NCI-H2171 (cell line): Measurements from ENCODE around the gene CLCNKB.
"Not testable (repeated sequence)": the region's sequence is repeated elsewhere in the genome, so short reads cannot be mapped to it uniquely, and the experiment has no call there.

Experiments used
- DNase-seq: peaks from one replicate; lab custom pipeline; 2025; lab: John Stamatoyannopoulos, UW

CLCNKB gene

DNA sequence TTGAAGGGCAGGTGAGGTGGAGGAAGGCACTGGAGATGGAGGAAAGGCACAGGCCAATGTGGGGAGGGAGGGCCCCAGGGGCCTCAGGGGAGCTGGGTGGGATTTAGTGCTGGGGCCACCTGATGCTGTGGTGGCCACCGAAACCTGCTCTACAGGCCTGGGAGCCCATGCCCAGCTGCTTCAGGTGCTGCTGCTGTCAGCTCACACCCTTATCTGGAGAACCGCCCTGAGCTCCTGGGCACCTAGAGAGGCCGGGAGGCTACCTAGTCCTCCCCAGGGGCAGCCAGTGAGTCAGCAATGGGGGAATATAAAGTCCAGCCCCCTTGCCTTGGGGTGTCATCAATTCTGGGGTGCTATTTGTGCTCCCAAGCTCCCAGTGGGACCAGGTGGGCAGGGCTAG lies 17.7 kb downstream of the CLCNKB start:
- DNase-seq, result peak; percentile 30

DNA sequence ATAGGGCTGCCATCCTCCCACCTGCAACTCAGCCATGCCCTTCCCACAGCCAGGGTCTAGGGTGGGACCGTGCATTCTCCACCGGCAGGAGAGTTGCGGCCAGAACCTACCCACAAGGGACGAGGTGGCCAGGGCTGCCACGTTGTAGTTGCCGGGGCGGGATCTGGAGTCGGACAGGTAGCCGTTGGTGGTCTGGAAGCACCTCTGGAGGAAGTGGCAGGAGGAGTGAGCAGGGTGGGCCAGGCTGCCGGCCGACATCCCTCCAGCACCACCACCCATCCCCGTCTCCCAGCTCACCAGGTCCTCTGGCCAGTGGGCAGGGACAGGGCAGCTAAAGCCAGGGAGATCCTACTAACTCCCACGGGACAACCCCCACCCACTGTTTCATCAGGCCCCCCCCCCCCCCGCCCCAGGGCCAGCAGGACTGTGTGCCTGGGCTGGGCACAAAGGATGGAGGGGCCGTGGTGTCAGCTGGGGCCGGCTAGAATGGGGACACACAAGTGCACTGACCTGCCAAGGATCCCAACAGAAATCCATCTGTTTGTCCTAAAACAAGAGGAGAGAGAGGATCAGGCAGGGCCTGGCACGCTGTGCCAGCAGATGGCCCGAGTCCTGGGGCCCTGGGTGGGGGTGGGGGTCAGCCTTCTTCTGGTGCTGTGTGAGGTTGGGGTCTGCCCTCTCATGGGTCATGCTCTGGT lies 18.6 kb downstream of the CLCNKB start:
- not testable (repeated sequence) for DNase-seq

DNA sequence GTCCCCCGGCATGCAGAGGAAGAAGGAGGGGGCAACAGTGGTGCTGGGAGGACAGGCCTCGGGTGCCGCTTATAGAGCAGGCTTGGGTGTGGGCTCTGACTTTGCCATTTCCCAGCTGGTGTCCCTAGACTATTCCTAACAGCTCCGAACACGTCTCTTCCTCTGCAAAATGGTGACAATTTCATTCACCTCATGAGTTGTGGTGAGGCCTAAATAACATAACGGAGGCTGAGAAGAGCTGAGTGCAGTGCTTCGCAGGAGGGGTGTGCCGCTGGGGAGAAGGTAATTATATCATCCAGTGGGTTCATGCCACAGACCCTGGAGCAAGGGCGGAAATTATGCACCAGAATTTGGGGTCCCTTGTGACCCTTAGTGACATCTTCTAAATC lies 19.1 kb downstream of the CLCNKB start:
- DNase-seq, result not testable (repeated sequence)

DNA sequence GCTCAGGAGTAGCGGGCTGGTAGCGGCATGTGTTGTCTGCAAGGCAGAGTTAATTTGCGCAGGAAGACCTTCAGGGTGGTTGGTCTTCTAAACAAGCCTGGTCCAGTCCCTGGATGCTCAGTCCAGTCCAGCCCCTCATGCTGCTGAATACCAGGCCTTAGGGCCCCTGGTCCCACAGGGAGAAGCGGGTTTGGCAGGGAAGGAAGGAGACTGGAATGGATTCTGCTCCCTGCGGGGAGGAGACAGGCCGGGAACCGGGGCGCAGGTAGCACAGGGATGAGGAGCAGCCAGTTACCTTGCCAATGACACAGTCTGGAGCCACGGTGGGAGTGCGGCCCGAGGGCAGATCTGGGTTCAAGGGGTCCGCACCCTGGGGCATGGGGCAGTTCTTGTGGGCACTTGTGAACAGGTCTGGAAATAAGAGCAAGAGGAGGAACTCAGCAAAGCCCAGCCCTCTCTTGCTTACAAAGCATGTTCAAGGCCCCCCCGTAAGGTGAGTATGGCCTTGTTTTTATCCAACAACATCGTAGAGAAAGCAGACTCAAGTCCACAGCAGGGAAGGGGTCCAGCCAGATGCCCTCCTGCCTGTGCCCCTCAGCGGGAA lies 19.7 kb downstream of the CLCNKB start:
- no peak for DNase-seq

DNA sequence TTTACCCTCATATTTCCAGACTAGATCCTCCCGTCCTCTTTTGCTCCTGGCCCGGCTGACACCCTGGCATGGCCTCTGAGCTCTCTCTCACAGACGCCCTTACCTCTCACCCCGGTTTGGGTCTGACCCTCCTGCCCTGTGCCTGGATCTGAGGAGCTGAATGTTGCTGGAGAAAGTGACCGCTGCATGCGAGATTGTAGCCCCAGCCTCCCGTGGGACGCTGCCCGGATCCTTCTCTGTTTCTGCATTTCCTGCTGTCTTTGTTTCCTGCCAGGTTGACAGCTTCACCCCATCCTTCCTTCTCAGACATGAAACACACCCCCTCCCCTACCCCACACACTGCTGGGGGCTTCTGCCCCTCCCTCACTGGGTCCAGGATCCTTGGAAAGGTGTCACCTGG lies 20.3 kb downstream of the CLCNKB start:
- DNase-seq, result no peak

DNA sequence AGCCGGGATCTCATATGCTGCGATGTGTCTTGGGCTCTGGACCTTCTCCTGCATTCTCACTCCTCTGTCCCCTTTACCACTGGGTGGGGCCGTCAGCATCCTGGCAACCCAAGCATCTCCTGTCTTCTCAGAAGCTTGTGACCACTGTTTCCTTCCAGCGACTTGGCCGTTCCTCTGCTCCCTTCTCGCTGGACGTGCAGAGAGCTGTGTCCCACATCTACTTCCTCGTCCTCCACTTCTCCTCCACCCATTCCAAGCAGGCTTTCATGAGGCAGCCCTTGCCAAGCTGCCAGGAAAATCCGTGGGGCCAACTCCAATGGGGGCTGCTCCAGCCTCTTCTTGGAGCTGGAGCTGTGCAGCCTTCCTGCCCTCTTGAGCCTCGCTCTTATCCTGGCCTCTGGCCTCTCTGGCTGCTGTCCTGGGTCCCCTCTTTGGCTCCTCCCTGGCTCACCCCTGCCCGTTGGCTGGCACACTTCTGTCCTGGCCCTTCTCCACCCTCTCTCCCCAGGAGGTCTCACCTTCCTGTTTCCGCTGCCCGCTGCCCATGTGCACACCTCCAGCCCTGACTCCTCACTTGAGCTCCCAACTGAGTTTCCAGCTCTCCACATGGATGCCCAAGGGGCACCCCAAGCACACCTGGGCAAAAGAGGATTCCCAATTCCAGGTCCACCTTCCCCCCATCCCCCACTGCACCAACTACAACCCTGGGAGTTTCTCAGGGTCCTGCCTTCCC lies 21.1 kb downstream of the CLCNKB start:
- no peak for DNase-seq

DNA sequence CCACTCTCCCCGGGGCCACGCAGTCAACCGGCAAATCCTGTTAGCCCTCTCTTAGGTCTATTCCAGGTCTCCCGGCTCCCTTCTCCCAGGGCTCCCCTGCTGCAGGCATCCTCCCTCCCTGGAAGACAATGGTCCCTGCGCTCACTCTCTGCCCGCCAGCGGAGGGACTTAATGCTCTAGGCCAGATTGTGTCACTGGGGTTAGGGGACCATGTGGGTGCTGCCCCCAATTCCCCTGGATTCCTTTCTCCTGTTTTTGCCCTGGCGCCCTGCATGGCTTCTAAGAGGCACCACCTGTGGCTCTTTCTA lies 21.6 kb downstream of the CLCNKB start:
- no peak for DNase-seq

DNA sequence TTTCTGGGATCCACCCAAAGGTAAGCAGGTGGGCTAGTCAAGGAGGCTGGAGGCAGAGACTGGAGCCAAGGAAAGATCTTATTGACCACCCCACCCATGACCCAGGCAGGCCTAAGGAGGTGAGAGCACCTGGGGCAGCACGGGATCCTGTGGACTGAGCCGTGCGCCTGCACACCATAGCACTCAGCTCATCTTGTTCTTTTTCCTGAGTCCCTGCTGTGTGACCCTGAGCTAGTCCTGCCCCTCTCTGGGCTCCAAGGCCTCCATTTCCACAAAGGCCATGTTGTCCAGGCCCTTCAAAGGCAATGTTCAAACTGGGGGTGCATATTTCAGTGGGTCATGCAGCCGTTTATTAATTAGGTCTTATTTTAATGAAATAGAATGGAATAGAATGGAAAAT lies 22.7 kb downstream of the CLCNKB start:
- no peak for DNase-seq

DNA sequence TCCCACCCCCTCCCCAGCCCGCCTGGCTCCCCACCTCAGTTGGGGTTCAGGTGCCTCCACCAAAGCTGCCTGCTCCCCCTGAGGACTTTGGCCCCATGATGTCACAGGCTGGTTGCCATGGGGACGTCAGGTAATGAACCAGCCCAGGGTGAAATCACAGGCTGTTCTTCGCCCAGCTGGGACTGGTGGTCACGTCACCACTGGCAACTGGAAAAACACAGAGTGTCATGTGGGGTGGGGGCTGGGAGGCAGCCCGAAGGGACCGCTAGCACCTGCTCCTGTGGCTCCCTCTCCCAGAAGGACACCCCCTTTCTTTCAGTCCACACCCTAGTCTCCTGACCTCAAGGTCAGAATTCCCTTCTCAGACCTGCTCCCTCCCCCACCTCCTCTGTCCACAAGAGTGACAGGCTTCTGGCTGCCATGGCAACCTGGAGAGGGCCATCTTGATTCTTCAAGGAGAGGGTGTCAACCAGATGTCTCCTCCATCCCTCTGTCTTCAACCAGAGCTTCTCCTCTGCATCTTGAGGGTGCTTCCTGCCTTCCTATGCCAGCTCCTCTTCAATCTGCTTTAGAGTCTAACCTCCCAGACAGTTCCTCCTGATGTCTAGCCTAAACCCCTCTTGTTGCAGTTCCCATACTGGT lies 23.7 kb downstream of the CLCNKB start:
- DNase-seq, result peak; percentile 81

DNA sequence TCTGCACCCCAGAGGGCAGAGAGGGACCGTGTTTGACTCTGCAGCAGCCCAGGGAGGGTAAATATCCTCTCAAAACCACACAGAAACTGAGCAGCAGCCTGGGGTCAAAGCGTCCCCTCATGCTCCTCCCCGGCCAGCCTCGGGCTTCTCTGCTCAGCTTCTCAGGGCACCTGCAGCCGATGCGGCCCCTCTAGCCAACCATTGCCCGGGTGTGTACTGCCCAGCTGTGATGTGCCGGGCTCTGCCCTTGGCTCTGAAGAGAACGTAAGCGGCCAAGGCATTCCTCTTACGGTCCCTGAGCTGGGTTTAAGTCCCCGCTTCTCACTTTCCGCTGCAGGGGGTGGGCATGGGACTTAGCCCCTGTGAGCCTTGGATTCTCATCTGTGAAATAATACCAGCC lies 24.4 kb downstream of the CLCNKB start:
- no peak for DNase-seq

DNA sequence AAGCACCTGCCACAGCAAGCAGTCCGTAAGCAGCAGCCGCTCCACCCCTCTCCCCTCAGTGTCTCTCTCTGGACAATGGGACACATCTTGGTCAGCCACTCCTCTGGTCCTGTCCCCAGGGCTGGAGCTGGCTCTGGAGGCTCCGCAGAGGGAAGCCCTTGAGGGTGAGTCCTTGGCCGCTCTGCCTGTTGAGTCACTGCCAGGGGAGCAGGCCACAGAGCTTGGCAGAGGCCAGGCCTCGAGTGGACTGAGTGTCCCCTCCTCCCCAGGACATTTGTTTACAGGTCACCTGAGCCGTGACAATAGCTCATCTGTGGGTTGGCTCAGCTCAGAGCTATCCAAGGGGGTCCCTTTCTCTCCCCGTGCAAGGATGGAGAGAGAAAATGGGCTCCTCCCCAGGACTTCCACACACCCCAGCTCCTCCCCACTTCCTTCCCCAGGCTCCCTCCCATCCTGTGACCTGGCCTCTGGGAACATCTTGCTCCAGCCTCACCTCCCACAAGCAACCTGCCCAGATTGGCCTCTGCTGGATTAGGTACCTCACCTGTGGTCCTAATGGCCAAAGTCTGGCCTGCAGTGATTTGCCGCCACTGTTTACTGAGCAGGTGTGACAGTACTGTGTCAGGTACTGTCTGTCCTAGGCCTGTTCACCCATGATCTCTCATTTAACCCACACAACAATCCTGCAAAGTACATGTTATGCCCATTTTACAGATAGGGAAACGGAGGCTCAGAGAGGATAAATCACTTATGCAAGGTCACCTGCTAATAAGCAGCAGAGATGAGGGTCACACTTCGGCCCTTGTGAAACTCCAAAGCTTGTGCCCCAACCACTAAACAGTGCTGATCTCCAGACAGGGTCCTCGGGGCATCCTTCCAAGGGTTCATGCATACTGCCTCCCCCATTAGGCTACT lies 25.0 kb downstream of the CLCNKB start:
- no peak for DNase-seq

DNA sequence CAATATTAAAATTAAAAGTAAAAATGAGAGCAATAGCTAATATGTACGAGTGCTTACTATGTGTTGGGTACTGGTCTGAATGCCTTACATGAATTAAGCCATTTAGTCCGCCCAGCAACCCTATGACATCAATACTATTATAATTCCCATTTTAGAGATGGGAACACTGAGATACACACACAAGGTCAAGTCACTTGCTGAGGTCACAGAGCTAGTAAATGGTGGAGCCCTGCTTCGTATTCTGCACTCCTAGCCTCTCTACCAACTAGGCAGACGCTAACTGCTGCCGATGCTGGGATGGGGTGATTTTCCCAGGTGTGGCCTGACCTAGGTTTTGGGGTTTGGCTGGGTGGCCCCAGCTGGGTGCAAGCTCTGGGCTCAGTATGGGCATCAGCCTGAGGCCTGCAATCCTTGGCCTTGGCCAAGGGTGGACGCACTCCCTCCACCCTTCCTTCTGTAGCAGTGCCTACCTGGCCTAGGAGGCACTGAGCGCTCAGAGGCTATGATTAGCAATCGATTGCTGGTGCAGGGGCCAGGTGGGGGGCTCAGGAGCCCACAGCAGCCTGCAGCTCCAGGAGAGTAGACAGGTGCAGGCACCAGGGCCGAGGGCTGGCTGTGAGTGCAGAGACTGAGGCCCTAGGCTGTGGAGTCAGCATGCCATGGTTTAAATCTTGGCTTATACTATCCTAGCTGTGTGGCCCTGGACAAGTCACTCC lies 27.2 kb downstream of the CLCNKB start:
- no peak for DNase-seq

DNA sequence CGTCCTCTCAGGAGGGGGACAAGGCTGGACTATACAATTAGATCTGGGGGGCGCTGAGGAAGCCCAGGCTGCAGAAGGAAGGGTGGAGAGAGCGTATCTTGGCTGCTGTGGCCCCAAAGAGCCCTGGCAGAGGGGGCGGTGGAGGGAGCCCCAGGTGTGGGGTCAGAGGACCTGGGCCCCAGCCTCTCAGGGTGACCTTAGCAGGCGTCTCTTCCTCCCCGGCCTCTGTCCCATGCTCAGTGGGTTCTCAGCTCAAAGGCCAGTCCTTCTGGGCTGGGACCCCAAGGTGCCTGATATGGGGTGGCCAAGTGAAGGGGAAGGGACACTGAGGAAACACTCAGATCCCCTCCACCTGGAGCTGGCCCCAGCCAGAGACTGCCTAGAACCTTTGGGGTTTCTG lies 28.0 kb downstream of the CLCNKB start:
- DNase-seq, result no peak

DNA sequence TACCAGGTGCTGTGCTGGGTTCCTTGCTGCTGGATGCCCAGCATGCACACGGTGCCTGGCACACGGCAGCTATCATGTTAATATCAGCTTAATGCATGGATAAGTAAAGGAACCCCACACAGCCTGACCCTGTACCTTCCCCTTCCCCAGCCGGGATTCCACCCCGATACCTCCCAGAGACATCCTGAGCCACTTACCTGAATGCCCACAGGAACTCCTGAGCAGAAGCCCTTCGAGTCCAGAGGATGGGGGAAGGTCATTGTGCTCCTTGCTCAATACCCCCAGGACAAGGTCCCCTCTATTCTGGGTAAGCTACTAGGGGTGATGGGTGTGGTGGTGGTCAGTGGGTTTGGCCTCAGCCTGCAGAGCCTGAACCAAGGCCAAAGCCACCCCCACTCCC lies 28.5 kb downstream of the CLCNKB start:
- no peak for DNase-seq

DNA sequence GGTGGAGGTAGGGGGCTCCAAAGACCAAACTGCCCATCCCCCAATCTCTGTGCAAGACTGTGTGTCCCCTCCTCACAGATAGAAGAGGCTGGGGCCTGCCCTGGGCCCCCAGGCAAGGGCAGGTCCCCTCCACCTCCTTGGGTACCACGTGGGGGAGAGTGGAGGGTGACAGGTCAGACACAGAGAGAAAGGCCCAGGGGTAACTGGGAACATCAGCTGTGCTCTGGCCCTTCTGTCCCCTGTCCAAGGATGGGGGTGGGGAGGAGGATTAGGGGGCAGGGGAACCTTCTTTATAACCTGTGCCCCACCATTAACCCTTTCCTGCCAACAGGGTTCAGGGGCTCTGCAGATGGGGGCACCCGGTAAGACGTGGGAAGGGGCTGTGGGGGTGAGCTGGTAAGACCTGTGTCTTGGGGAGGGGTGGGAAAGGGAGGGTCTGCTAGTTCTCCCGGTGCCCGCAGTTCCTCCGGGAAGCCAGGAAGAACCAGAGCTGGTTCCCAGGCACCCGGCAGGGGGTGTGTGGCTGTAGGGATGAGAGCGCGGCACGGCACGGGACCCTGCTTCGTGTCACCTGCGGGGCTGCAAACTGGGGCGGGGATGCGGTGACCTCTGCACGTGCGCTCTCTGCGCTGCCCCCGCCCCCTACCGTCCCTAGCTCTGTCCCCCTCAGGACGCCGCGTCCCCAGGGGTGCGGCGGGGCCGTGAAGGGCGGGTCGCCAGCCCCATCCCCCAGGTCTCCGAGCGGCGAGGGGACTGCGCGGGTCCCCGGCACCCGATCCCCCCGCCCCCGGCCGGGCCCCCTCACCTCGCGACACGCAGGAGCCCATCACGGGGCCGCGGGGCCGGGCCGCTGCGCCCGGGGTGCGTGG lies 29.3 kb downstream of the CLCNKB start:
- DNase-seq, result peak; percentile 27

DNA sequence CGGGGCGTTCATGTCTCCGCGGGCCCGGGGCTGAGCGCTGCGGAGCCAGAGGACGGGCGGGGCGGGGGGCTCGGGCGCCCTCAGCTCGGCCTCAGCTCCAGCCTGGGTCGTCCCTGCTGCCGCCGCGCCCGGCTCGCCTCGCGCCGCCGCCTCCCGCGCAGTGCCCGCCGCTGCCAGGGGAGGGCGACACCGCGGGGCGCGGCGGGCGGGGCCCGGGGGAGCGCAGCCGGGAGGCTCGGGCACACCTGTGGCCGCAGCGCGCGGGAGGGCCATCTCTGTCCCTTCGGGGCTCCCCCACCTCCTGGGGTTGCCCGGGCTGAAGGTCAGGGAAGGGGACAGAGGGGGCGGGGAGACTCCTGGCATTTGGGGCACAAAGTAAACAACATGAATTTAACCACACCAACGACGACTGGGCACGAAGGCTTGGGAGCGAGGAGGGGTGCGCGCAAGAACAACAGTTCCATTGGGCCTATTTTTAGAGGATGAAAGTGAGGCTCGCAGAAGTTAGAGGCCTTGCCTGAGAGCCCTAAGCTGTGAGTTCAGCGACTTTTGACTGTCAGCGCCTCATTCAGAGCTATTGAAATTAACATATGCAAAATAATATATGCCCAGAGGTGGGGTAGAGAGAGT lies 30.0 kb downstream of the CLCNKB start, which contains the start of gene FAM131C:
Gene FAM131C (minus strand): TSS at position 162 of the 630 bp plus-strand sequence. CDS start 209 bp downstream, outside the sequence.
- DNase-seq, result peak; percentile 28

DNA sequence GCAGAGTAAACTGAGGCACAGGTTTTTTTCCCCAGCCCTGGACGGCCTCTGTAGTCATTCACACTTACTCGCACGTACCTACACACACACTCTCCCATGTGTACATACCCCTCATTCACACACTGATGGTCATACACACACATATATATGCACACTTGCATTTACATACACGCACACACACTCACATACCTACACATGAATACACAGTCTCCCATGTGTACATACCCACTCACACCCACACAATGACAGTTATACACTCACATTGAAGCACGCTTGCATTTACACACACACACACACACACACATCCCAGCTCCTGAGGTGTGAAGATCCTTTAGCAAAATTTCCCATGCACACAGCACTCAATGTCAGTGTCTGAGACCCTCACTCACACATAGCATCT lies 30.6 kb downstream of the CLCNKB start:
- DNase-seq, result no peak

DNA sequence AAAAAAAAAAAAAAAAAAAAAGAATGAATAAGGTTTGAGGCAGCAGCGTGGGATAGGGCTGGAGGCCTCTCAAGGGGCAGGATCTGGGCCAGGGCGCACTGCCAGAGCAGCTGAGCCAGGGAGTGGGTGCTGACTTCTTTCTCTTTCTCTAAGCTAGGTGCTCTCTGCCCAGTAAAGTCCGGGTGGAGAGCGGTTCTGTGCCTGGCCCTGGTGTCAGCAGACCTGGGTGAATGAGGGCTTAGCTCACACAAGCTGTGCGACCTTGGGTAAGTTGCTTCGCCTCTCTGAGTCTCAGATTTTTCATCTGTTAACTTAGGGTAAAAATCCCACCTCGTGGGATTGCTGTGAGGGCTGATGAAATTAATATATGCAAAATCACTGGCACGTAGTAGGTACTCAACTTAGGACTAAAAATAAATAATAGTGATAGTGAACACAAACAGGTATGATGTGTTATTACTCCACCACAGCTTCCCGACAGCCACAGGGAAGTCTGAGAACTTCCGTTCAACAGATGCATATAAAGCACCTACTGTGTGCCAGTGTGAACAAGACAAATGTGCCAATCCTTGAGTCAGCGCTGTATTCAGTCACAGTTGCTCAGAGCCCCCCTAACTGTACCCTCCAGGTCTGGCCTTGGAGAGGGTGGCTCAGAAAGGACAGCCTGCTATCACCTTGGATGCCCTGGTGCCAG lies 31.9 kb downstream of the CLCNKB start:
- no peak for DNase-seq
